Effector CD8-positive, alpha-beta T cell (primary cell): ENCODE measurements around the gene TESK2.

Source experiments
- DNase-seq: peaks from one replicate; lab custom pipeline; 2025; lab: John Stamatoyannopoulos, UW

The TESK2 gene

DNA sequence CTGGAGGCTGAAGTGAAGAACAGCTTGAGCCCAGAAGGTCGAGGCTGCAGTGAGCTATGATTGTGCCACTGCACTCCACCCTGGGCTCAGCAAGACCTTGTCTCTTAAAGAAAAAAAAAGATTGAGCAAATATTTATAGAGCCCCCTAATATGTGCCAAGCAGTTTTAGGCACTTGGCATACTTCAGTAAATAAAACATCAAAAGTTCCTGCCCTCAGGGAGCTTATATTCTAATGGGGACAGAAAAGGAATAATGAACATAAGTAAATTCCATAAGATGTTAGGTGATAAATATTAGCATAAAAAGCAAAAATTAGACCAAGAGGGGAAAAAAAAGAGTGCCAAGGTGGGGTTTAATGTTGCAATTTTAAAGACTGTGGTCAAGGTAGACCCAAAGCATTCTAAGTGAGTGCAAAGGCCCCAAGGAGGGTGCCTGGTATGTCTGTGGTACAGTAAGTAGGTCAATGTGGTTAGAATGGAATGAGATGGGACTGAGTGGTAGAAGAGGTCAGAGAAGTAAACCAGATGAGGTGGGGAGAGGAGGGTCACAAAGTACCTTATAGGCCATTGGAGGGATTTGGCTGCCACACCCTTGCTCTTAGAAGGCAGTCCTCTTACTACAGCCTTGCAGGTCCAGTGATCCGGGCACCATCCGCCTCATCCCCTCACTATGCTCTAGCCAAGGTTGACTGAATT, 153.2 kb downstream of the TESK2 start:
- no peak for DNase-seq

DNA sequence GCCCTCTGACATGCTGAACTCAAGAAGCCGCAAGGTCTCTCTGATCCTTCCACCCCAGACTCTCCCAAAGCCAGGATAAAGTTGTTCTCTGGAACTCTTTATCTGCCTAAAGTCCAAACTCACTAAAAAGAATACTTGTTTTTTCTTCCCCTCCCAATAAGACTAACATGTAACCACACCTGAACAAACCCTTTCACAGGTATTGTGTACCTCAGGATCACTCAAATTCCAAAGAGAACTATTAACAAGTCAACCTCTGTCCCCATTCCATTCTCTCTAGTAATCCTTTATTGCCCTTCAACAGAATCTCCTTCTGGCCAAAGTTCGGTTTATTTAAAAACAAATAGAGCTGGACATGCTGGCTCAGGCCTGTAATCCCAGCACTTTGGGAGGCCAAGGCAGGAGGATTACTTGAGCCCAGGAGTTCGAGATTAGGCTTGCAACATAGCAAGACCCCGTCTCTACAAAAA, 155.1 kb downstream of the TESK2 start:
- no peak for DNase-seq

DNA sequence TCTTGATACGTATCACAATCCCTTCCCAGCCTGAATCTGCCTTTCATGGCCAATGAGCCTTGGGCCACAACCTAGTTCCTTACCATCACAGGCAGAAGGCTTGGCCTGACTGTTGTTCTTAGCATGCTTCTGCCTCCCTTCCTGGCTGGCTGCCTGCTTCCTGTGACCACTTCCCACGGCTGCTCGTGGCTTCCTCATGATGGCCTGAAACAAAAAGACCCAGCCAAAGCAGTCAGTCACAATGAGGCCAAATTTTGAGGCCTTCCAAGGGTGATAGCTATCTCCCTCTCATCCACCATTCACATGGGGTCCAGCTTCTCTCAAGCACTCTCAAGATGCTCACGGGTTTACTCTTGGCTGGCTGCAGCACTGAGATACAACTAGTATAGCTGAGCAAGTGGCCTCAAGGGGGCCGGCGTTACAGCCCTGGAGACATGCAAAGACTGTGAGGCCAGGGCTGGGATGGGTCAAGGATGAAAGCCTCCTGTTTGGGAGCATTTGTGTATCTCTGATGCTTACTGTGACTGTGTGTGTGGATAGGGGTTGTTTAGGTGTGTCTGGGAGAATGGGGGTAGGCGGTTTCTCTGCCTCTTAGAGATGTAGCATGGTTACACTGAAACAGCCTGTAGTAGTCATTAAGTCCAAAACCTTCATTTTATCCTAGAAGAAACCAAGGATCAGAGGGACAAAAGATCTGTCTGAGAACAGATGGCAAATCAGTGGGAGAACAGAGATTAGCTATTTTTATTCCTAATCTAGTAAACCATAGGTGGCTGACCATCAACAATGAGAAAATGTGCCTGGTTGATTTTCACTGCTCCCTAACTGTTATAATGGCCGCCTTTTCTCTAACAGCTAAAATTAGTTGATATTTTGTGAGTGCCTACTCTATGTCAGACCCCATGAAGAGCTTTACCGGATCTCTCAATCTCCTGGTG, 156.4 kb downstream of the TESK2 start:
- no peak for DNase-seq

DNA sequence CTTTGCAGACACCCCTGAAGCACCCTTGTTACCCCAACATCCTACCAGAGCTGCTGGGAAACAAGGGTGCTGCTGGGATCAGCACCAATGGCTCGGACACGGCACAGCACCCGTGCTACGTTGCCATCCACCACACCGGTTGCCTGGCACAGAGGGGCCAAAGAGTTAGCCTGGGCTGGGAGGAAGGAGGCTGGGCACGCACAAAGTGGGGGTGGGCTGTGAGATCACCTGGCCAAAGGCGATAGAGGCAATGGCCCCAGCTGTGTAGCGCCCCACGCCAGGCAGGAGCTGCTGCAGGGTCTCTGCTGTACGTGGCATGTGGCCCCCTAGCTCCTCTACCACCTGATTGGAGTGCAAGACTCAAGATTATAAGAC, 158.6 kb downstream of the TESK2 start:
- DNase-seq: no peak

DNA sequence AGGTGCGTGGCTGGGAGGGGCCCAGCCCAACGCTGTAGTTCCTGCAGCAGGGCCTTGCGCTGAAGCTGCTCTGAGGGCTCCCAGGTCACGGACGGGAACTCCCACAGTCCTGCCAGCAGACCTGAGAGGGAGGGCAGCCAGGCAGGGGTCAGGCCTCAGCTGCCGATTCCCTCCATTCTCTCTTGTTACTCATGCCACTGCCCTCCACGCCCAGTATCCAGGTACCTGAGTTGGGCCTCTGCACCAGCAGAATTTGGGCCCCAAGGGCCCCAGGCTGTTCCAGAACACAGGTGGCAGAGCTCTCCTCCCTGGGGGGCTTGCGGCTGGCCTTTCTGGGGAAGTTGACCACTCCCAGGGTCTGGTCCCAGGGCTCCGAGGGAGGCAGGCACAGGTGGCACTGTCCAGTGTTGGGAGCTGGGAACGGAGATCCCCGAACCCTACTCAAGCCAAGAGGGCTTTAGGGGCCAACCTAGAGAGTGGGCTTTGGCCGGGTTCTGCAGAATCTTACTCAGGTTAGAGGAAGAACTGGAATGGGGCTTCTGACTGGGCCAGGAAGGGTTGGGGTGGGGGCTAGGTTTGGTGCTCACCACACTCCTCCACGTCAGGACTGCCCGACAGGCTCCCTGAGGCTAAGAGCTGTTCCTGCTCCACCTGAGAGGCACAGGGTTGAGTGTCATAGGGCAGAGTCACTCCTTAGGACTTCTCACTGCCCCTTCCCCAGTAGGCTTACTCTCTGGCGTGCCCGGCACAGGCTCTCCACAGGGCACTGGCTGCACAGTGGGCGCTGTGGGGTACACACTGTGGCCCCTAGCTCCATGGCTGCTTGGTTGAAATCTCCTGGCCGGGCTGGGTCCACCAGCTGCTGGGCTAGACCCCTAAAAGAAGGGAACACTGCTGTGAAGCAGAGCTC, 159.3 kb downstream of the TESK2 start:
- no peak for DNase-seq

DNA sequence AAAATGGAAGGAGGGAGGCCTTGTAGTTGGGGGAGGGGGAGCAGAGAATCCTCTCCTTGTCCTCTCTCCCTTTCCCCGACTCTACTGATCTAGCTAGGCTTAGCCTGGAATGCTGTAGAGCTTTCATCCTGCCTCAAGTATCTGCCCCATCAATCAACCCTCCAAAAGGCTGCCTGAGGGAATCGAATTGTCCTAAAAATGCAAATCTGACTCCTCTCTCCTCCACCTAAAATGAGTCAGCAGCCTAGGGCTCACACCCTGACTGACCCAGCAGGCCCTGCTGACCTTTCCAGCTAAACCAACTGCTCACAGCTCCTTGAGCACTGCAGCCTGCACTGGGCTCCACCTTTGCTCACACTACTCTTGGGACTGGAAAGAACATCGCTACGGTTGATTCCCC, 161.5 kb downstream of the TESK2 start:
- DNase-seq: no peak

DNA sequence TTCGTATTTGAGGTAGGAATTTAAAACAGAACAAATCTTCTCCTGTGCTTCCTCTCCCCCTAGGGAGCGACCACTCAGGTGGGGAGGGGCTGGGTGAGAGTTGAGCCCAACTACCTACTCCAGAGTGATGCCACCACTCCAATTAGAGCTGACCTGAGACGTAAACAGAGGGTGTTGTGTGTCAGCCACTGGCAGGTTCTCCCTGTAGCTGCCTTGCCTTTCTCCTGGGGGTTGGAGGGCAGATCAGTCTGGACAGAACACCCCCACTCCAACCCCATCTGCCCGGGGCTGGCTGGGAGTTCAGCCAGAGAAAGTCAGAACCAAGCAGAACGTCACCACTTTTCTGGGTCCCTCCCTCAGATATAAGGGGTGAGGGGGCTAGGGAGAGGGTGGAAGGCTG, 162.3 kb downstream of the TESK2 start:
- DNase-seq: no peak

DNA sequence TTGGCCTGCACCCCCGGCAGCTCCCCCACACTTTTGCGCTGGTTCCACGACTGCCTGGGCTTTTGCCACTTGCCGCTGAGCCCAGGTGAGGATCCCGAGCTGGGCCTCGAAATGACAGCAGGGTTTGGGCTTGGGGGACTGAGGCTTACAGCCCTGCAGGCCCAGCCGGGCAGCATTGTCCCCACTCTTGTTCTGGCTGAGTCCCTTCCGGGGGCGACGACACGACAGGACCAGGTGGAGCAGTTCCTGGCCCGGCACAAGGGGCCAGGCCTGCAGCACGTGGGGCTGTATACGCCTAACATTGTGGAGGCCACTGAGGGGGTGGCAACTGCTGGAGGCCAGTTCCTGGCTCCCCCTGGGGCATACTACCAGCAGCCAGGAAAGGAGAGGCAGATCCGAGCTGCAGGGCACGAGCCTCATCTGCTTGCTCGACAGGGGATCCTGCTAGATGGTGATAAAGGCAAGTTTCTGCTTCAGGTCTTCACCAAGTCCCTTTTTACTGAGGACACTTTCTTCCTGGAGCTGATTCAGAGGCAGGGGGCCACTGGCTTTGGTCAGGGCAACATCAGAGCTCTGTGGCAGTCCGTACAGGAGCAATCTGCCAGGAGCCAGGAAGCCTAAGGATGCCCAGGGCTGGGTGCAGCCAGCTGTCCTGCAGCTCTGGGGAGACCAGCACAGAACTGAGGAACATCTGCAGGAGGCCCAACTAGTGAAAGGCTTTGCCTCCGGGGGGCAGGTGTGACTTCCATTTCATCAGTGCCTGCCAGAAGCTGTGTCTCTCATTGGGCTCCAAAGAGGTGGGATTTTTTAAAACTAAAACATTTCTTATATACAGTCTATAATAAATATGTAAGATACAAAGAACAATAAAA, 163.1 kb downstream of the TESK2 start:
- no peak for DNase-seq

DNA sequence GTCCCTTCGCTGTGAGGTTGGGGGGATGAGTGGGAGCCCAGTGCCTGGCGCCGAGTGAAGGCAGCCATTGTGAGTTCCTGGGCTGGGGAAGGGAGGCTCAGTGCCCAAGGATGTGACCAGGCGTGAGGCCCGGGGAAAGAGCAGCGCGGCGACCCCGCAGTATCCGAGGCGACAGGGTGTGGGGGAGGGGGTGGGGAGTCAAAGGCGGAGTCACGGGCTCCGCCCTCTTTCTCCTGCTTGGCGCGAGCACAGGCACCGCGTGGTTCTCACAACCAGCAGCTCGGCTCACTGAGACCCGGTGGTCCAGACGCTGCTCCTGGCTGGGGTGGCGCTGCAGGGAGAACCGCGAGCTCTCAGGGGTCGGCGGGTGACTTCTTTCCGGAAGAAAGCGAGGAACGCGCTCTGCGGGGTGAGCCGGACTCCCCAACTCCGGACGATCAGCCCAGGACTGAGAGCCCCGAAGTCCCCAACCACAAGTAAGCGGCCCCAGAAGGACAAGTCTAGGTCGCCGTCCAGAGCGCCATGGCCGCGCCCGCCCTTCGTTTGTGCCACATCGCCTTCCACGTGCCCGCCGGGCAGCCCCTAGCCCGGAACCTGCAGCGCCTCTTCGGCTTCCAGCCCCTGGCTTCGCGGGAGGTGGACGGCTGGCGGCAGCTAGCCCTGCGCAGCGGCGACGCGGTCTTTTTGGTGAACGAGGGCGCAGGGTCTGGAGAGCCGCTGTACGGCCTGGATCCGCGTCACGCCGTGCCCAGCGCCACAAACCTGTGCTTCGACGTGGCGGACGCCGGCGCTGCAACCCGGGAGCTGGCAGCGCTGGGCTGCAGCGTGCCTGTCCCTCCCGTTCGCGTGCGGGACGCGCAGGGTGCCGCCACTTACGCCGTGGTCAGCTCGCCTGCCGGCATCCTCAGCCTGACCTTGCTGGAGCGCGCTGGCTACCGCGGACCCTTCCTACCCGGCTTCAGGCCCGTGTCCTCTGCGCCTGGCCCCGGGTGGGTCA, 164.0 kb downstream of the TESK2 start, which contains the start of gene HPDL:
HPDL (plus strand) TSS at position 269 of the 997 bp plus-strand sequence; CDS start at position 523, 254 bp downstream.
- DNase-seq: peak; percentile 53

DNA sequence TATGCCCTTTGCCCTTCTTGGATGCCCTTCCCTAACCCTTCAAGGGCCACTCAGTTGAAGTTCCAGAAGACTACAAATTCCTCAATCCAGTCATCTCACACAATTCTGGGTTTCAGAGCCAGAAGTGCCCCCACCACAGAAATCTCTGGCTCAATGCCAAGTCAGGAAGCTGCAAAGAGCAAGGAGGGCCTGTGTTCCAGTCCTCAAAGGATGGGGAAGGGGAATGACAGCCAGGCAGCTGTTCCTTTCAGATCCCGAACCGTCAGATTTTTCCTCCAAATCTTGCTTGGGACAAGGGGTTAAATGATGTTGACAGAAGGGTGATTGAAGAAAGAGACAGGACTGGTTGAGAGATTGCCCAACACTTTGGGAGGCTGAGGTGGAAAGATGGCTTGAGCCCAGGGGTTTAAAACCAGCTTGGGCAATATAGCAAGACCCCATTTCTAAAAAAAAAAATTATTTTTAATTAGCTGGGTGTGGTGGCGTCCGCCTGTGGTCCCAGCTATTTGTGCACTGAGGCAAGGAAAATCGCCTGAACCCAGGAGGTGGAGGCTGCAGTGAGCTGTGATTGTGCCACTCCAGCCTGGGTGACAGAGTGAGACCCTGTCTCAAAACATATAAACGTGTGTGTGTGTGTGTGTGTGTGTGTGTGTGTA, 165.0 kb downstream of the TESK2 start:
- no peak for DNase-seq

DNA sequence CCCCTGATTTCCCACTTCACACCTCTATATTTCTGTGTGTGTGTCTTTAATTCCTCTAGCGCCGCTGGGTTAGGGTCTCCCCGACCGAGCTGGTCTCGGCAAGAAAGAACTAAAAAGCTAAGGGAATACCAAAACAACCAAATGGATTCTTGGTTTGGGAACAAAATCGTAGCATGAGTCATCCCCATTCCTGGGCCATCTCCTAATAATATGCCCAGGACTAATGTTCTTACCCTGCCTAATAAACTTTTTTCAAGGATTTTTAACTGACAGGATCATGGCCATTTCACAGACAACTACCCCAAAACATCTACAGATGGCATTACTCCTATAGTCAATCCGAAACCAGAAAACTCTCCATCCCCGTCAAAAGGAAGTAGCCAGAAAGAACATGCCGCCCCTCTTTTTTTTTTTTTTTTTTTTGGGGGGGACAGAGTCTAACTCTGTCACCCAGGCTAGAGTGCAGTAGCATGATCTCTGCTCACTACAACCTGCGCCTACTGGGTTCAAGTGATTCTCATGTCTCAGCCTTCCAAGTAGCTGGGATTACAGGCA, 168.4 kb downstream of the TESK2 start:
- no peak for DNase-seq

DNA sequence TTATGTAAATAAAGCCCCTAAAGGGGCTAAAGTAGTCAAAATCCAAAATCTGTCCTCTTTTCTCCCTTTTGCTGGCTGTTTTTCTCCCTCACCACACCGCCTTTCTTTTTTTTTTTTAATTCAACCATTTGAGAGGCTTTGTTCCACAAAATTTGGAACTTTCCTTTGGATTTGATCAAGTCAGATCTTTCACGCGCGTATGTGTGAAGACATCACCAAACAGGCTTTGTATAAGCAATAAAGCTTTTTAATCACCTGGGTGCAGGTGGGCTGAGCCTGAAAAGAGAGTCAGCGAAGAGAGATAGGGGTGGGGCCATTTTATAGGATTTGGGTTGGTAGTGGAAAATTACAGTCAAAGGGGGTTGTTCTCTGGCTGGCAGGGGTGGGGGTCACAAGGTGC, 169.5 kb downstream of the TESK2 start:
- DNase-seq: no peak

DNA sequence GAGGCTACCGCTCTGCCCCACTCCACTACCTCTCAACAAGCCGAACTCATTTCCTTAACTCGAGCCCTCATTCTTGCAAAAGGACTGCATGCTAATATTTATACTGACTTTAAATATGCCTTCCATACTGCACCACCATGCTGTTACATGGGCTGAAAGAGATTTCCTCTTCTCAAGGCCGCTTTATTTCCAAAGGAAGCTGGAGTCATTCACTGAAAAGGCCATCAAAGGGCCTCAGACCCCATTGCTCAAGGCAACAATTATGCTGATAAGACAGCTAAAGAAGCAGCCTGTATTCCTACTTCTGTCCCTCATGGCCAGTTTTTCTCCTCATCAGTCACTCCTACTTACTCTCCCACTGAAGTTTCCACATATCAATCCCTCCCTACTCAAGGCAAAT, 171.2 kb downstream of the TESK2 start:
- DNase-seq: no peak

DNA sequence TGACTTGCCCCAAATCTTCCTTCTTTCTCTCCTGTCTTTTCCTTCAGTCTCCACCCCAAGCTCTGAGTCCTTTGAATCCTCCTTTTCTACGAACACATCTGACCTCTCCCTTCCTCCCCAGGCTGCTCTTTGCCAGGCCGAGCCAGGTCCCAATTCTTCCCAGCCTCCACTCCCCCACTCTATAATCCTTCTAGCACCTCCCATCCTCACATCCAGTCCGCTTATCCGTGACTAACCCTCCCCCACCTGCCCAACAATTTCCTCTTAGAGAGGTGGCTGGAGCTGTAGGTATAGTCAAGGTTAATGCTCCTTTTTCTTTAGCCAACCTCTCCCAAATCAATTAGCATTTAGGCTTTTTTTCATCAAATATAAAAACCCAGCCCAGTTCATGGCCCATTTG, 173.8 kb downstream of the TESK2 start:
- no peak for DNase-seq

DNA sequence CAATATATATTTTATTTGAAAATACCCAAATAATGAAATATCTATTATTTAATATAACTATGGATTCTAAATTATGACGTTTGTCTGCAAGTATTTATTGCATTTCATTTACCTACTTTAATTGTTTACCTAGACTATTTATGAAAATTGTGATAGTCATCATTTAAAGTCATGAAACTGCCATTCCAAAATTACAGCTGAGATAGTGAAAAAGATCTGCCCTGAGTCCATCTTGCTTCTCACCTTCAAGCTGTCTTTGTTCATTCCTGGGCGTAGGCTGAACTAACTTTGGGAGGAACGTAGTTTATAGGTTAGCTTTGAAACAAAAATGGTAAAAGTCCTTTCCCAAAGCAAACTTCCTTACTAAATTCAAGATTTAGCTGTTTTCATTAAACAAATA, 176.7 kb downstream of the TESK2 start:
- DNase-seq: no peak

DNA sequence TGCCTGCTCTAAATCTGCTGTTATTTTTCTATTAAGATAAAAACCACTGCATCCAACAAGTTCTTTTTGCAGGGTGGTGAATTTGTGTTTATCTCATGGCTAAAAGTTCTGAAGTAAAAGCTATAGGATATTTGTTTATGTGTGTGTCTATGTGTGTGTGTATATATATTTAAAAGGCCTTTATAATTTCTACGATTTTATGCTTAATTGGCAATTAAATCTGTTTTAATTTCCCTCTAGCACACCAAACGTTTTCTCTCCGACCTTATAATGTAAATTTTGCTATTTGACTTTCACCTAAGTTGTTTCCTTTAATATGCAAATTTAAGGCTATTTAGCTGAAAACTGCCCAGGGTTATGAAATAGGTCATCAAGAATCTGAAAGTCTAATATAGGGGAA, 184.1 kb downstream of the TESK2 start:
- DNase-seq: no peak

DNA sequence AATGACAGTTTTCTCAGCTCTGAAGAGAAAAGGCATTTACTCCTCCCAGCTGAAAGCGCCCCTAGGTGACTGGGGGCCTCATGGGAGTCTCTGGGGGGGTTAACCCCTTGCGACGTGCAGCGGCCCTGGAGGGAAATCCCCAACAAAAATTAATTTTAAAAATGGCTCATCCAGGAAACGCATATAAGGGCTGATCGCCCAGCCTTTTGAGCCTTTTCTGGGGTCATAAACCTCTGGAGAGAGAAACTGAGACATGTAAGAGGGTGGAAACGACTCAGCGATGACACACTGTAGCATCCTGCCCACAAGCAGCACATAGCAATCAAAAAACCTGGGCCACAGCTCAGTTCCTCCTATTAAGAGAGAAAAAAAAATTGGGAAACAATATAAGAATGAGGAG, 184.6 kb downstream of the TESK2 start:
- no peak for DNase-seq

DNA sequence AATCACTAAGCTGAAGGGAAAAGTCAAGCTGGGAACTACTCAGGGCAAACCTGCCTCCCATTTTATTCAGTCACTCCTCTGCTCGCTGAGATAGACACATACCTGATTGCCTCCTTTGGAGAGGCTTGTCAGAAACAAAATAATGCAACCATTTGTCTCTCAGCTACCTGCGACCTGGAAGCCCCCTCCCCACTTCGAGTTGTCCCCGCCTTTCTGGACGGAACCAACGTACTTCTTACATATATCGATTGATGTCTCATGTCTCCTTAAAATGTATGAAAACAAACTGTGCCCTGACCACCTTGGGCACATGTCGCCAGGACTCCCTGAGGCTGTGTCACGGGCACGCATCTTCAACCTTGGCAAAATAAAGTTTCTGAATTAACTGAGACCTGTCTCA, 185.7 kb downstream of the TESK2 start:
- no peak for DNase-seq
